GM12892 (cell line): ENCODE data around the gene GCC2.

Source experiments
- POLR2A ChIP-seq: IDR thresholded peaks from 2 replicates; pipeline ENCODE4 v1.6.1; 2011; ENCODE audit warnings: low read depth, low read length, control low read depth
- POLR2AphosphoS5 ChIP-seq: IDR thresholded peaks from 2 replicates; pipeline ENCODE4 v1.6.1; 2011; ENCODE audit warnings: low read depth, low read length, control low read depth
- TAF1 ChIP-seq: IDR thresholded peaks from 2 replicates; pipeline ENCODE4 v1.6.1; 2011; ENCODE audit warnings: low read depth, mild to moderate bottlenecking, control low read depth, low read length, borderline replicate concordance

- TF ChIP-seq POLR2A (no peak), POLR2AphosphoS5 (no peak), TAF1 (no peak)
Observed at GRCh38 chr2:108414945-108415344, 34.1 kb upstream of the GCC2 start.
